Lung (tissue), 12 donors: ENCODE measurements around the gene C1orf116. TPM values are rescaled to one million over a fixed set of nuclear protein-coding genes. Genes with fewer than 3 reads are reported as not detected.
A peak's percentile ranks its signal among the peaks of the same experiment; 100 is the strongest.

Experiments used
- ATAC-seq: fragments of 200-7000 bp; cut with Tn5 transposase; one replicate; pipeline ENCODE4 v1.9.1; 2020; ENCODE audit warnings: moderate number of reproducible peaks; ENCODE audit not compliant: insufficient read depth, low FRiP score
- DNase-seq, 3 donors: peaks; one replicate each; pipeline ENCODE4 v3.0.0-alpha.2; 2013 to 2017
- H3K27ac ChIP-seq, 2 donors: one replicate each; pipeline ENCODE4 v1.5.1; 2013; ENCODE audit warnings: mild to moderate bottlenecking in 2 of 2, moderate library complexity in 2 of 2, control low read depth in 1 of 2, inconsistent platforms in 1 of 2, low read depth in 1 of 2, low read length in 1 of 2
- H3K27me3 ChIP-seq, 3 donors: one replicate each; pipeline ENCODE4 v1.5.1; 2013; ENCODE audit warnings: low read length in 2 of 3; ENCODE audit not compliant: control insufficient read depth in 3 of 3, insufficient read depth in 3 of 3
- H3K36me3 ChIP-seq, 4 donors: one replicate each; pipeline ENCODE4 v1.5.1; 2013; ENCODE audit warnings: low read length in 4 of 4, mild to moderate bottlenecking in 1 of 4, moderate library complexity in 1 of 4; ENCODE audit not compliant: control insufficient read depth in 4 of 4, insufficient read depth in 4 of 4
- H3K4me1 ChIP-seq, 5 donors: one replicate each; pipeline ENCODE4 v1.5.1; 2013; ENCODE audit warnings: low read length in 5 of 5, mild to moderate bottlenecking in 2 of 5, moderate library complexity in 1 of 5; ENCODE audit not compliant: control insufficient read depth in 5 of 5, insufficient read depth in 5 of 5
- H3K4me3 ChIP-seq: one replicate; pipeline ENCODE4 v1.5.1; 2013; ENCODE audit warnings: mild to moderate bottlenecking, control low read depth, moderate library complexity
- H3K9ac ChIP-seq, 2 donors: one replicate each; pipeline ENCODE4 v1.5.1; 2013; ENCODE audit warnings: low read length in 2 of 2, control low read depth in 1 of 2; ENCODE audit not compliant: insufficient read depth in 1 of 2
- H3K9me3 ChIP-seq, 4 donors: one replicate each; pipeline ENCODE4 v1.5.1; 2013; ENCODE audit warnings: low read length in 3 of 4, mild to moderate bottlenecking in 1 of 4, moderate library complexity in 1 of 4; ENCODE audit not compliant: control insufficient read depth in 4 of 4, insufficient read depth in 3 of 4
- WGBS, 2 donors: extraction: QIAGEN DNeasy Blood & Tissue Kit; methylation state at CpG; one replicate each; pipeline ENCODE4 v1.1.7; 2013; 5-methylcytosine and 5-hydroxymethylcytosine counted together
- polyA plus RNA-seq, 2 donors: library from polyadenylated mRNA; stranded (reverse); fragments of 200-250 nt; gene quantifications; one replicate each; pipeline ENCODE4 v1.2.1, GENCODE V29; 2013
- total RNA-seq, 2 donors: library from RNA; depleted of rRNA in 1 of 2; stranded (reverse); fragments of >200 nt in 1 of 2; gene quantifications; one replicate each; pipeline ENCODE4 v1.2.1, GENCODE V29; 2014 to 2021
- TF ChIP-seq, protein P1 (sequence below): IDR thresholded peaks from 2 replicates; pipeline ENCODE4 v1.5.1; 2012; ENCODE audit warnings: mild to moderate bottlenecking; ENCODE audit errors: control extremely low read depth, extremely low read depth
- donor health status: control.
- donor health status: control.
- donor health status: Bipolar disorder and iron deficiency.
- donor health status: healthy.
- donor health status: DM: yes; HTN: yes; CAD: no.

The C1orf116 gene
- total and polyA plus RNA-seq, 4 donors = 27.7 to 130 (median 91.6) TPM

DNA sequence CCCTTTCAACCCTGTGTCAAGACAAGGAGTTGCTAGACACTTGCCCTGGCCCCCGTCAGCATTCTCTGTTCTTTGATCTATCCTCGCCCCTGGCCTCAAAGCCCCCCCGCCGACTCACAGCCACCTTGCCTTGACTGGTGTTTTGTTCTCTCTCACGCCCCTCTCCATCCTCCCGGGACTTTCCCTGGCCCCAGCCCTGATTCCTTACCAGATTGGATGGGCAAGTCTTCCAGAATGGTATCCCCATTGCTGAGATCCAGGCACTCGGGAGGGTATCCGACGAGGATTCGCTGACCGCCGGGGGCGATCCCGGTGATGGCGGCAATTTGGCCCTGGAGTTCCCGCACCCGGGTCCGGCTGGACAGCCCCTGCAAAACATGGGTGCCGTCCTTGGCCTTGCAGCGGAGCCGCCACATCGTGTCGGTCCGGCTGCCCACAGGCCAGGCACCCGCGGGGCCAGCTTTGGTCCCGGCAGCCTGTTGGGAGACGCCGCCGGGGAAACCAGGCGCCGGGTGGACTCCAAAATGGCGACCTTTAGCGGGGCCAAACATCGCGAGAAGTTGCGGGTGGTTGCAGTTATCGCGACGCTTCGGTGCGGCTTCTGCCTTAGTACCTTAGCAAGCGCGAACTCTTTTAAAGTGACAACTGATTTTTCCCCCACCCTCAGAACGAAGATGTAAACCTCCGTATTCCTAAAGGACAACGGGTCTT lies 18.1 kb upstream of the C1orf116 start:
- Histone ChIP-seq H3K27me3 (no peaks in the 10 kb centered on the region), H3K4me3 (peak overlapping the region; percentile 55), H3K36me3 (peaks cover 3 to 22% (median 12%) of the 10 kb centered on the region in 4 donors), H3K27ac (peak overlapping the region; percentile 85 to 90), H3K9ac (peak overlapping the region; percentile 86 to 96), H3K4me1 (peaks cover 0 to 29% (median 6%) of the 10 kb centered on the region in 5 donors), H3K9me3 (no peaks in the 10 kb centered on the region)
- 1% methylated on average over 47 of the region's 47 CpGs for WGBS, 2 donors
- ATAC-seq (peak; percentile 60), DNase-seq (peak; percentile 93 to 96 (median 94))
- TF ChIP-seq, protein P1, sequence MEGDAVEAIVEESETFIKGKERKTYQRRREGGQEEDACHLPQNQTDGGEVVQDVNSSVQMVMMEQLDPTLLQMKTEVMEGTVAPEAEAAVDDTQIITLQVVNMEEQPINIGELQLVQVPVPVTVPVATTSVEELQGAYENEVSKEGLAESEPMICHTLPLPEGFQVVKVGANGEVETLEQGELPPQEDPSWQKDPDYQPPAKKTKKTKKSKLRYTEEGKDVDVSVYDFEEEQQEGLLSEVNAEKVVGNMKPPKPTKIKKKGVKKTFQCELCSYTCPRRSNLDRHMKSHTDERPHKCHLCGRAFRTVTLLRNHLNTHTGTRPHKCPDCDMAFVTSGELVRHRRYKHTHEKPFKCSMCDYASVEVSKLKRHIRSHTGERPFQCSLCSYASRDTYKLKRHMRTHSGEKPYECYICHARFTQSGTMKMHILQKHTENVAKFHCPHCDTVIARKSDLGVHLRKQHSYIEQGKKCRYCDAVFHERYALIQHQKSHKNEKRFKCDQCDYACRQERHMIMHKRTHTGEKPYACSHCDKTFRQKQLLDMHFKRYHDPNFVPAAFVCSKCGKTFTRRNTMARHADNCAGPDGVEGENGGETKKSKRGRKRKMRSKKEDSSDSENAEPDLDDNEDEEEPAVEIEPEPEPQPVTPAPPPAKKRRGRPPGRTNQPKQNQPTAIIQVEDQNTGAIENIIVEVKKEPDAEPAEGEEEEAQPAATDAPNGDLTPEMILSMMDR = no peak

DNA sequence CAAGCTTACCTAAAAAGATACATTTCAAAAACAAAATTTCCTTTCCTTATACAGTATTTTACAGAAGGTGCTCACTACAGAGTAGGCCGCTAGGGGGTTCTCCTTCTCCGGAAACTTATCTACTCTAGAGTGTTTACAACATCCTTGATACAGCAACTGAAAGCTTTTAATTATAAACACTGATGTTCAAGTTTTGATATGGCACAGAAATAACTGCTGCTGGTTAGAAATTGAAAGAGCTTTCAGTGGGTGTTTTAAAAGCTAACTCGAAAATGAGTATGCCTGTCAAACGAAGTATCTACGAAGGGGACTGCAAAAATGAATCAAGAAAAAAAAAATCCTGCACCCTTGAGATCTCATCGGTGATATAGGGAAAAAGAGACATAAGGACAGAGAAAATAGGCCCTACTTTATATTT lies 17.4 kb upstream of the C1orf116 start:
- DNase-seq (peak; percentile 43 to 79 (median 78)), ATAC-seq (no peak)
- Histone ChIP-seq H3K9ac (peak overlapping the region; percentile 86 to 96), H3K4me1 (peaks cover 0 to 31% (median 8%) of the 10 kb centered on the region in 5 donors), H3K4me3 (peak overlapping the region; percentile 55), H3K36me3 (peaks cover 3 to 22% (median 14%) of the 10 kb centered on the region in 4 donors), H3K27ac (peak overlapping the region; percentile 85 to 90), H3K9me3 (no peaks in the 10 kb centered on the region), H3K27me3 (no peaks in the 10 kb centered on the region)
- TF ChIP-seq, protein P1 = peak; percentile 58
- WGBS, 2 donors = 0% methylated on average over 6 of the region's 6 CpGs

DNA sequence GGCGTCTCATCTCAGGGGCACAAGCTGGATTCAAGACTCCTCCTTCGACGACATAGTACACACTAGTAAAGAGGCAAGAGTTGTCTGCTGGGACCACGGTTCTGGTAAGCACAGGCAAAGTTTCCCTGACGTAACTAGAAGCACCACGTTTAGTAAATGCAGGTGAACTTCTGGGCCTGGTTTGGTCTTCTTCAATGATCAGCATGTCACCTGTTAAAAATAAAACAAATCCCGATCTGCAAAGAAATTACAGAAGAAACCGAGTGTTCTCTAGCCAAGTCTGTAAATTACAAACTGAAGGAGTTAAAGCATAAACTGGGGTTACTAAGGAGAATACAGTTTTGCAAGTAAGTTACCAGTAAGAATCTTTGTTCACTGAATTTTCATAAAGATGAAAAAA lies 17.0 kb upstream of the C1orf116 start:
- Histone ChIP-seq H3K27me3 (no peaks in the 10 kb centered on the region), H3K4me1 (peaks cover 0 to 31% (median 8%) of the 10 kb centered on the region in 5 donors), H3K9ac (peak overlapping the region; percentile 29 to 86), H3K4me3 (no peak overlapping the region), H3K27ac (no peak overlapping the region), H3K9me3 (no peaks in the 10 kb centered on the region), H3K36me3 (peaks cover 3 to 22% (median 14%) of the 10 kb centered on the region in 4 donors)
- 59 to 68% methylated on average over 8 of the region's 8 CpGs for WGBS, 2 donors
- ATAC-seq = no peak
- TF ChIP-seq, protein P1 = no peak
- DNase-seq = no peak
